ENCODE data around the gene FXN.

The FXN gene

DNA sequence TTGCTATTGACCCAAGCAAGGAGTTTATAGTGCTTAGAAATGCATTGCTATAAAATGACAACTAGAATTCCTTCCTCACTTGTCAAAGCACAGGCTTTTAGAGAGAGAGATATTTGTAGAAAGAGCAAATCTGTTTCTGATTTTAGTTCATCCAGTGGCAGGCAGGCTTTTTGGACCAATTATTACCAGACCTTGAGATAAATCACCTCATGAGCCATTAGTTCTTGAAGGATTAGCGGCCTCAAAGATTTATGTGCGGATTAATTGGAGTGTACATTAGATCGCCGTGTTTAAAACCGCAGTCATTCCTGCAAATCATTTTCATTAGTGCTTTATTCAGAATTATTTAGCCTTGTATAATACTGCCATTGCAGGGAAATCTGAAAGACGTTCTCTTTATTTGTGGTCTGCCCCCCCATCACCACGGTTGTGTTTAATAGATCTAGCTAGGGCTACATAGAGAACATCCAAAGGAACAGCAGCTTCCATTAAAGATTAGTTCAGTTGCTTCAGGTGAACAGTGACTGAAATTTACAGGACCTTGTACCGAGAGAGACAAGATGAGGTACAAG, 109.7 kb downstream of the FXN start:
- Histone ChIP-seq H3K27me3 (ENCODE audit: insufficient read depth, low read length) (no peaks in the 10 kb centered on the region), H3K9ac (ENCODE audit: low read depth, low read length) (no peak overlapping the region), H3K4me3 (ENCODE audit: low read length) (no peak overlapping the region), H3K4me1 (ENCODE audit: insufficient read depth, low read length) (peaks cover 4% of the 10 kb centered on the region; the same call in 1 of the 2 replicates), H3K9me3 (ENCODE audit: insufficient read depth, low read depth, low read length) (no peaks in the 10 kb centered on the region), H3K27ac (ENCODE audit: low read length) (no peak overlapping the region), H3K36me3 (ENCODE audit: insufficient read depth, low read depth, low read length) (peaks cover 2% of the 10 kb centered on the region; the same call in 1 of the 2 replicates)

DNA sequence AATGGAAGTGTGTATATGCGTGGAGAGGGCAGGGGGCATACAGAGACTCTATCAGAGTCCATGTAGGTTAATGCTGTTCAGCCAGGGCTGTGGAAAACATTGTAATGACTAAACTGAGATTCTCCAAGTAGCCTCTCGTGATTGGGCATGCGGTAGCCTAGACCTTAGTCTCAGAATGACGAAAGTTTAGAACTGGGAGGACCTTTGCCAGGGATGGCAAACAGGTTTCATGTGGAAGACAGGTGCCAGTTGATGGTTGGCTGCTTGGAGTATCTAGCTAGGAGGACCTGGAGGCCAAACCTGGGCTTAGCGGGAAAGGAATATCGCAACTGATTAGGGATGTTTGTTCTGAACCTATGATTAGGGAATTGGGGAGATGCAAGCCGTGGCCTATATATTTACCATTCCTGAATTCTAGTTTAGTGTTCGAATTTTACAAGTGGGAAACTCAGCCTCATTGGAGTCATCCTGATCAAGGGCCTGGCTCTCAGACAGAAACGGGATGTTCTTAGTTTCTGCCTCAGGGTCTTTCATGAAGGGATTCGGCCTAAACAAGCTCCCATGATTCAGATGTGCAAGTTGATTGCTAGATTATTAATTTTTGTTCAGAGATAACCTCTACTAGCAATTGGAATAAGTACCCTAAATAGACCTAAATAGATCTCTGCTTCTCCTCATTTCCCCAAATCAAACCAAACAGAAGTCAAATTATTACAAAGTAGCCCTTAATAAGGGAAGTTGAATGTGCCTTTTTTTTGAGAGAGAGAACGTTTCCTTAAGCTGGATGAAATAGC, 111.7 kb downstream of the FXN start:
- H3K27ac ChIP-seq (ENCODE audit: low read length): no peak overlapping the region
- no peak overlapping the region for H3K9ac ChIP-seq (ENCODE audit: low read depth, low read length)
- peaks cover 4% of the 10 kb centered on the region; the same call in 1 of the 2 replicates for H3K4me1 ChIP-seq (ENCODE audit: insufficient read depth, low read length)
- H3K27me3 ChIP-seq (ENCODE audit: insufficient read depth, low read length): no peaks in the 10 kb centered on the region
- peaks cover 10% of the 10 kb centered on the region for H3K36me3 ChIP-seq (ENCODE audit: insufficient read depth, low read depth, low read length)
- H3K9me3 ChIP-seq (ENCODE audit: insufficient read depth, low read depth, low read length): no peaks in the 10 kb centered on the region
- H3K4me3 ChIP-seq (ENCODE audit: low read length): no peak overlapping the region

DNA sequence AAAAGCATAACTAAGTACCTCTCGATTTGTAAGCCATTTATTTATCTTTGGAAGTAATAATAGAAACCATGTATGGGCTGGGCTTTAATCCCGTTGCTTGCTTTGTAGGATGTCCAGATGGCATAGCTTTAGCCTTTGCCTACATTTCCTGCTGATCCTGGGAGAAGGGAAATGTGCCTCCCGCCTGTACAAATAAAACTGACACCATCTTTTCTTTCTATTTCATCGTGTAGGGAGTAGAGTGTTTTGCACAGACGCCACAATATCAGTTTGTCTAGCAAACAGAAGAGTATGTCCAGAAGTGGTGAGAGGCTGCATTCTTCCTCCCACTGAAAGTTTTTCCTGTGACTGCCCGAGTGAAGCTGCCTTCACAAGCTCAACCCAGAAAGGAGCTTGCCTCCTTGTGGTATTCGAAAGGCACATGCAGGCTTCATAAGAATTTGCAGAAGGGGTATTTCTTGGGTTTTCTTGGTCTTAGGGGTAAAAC, 113.8 kb downstream of the FXN start:
- peaks cover 4% of the 10 kb centered on the region; the same call in 1 of the 2 replicates for H3K4me1 ChIP-seq (ENCODE audit: insufficient read depth, low read length)
- no peak overlapping the region for H3K27ac ChIP-seq (ENCODE audit: low read length)
- H3K4me3 ChIP-seq (ENCODE audit: low read length): no peak overlapping the region
- H3K36me3 ChIP-seq (ENCODE audit: insufficient read depth, low read depth, low read length): peaks cover 19% of the 10 kb centered on the region
- no peak overlapping the region for H3K9ac ChIP-seq (ENCODE audit: low read depth, low read length)
- no peaks in the 10 kb centered on the region for H3K27me3 ChIP-seq (ENCODE audit: insufficient read depth, low read length)
- no peaks in the 10 kb centered on the region for H3K9me3 ChIP-seq (ENCODE audit: insufficient read depth, low read depth, low read length)
